Measurements from ENCODE around the gene BAIAP2L2. TPM values are rescaled to one million over a fixed set of nuclear protein-coding genes. Genes with fewer than 3 reads are reported as not detected.

Gene BAIAP2L2
- total RNA-seq, 1 donor from 2014 or later = 0.09 TPM

DNA sequence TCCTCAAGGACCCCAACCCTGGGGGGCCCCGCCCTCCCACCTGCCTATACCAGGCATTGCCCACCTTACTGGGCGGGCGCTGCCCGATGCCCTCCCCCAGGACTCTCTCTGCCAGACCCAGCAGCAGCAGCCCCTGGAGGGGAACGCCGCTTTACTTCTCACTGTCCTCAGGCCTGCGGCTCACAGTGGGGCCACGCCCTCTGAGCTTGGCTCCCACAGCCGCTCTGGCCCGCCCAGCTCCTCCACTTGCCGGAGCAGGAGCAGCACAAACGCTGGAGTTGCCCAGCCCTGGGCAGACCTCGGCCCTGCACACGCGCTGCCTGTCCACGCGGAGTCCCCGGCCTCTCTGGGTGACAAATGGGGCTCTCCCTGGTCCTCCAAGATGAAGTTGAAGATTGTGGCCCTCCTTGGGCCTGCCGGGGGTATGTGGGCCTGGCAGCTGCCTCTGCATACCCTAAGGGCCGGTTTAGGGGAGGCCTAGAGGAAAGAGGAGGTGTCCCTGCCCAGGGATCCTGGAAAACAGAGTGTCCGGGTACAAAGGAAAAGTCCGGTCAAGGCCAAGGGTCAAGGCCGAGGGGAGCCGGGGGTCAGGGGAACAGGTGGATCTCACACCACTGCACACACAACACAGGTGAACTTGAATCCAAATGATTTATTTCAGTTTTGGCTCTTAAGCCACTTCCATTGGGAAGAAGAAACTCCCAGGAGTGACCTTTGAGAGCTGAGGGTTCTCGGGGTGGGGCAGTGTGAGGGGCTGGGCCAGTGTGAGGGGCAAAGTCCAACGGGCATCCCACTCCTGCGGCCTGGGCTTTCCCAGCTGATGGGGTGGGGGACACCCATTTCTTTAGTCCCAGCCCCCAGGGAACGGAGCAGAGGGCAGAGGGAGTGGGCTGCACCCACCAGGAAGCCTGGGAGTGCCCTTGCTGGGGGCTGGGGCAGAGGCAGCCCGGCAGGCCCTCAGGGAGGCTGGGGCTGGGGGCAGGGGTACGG, 674 bp upstream of the BAIAP2L2 start:
- H3K27ac Mint-ChIP-seq = no peak overlapping the region
- no peak for DNase-seq (ENCODE audit: low spot score)
- no peaks in the 10 kb centered on the region for H3K4me1 Mint-ChIP-seq (ENCODE audit: low read depth)
- H3K36me3 Mint-ChIP-seq (ENCODE audit: low read depth) = peaks cover 3% of the 10 kb centered on the region
- H3K27me3 Mint-ChIP-seq (ENCODE audit: low read depth) = no peaks in the 10 kb centered on the region
- no peak overlapping the region for H3K4me3 Mint-ChIP-seq (ENCODE audit: low read depth)
- H3K9me3 Mint-ChIP-seq = no peaks in the 10 kb centered on the region
- intact Hi-C loops (cut with micrococcal nuclease) = no loop called here

DNA sequence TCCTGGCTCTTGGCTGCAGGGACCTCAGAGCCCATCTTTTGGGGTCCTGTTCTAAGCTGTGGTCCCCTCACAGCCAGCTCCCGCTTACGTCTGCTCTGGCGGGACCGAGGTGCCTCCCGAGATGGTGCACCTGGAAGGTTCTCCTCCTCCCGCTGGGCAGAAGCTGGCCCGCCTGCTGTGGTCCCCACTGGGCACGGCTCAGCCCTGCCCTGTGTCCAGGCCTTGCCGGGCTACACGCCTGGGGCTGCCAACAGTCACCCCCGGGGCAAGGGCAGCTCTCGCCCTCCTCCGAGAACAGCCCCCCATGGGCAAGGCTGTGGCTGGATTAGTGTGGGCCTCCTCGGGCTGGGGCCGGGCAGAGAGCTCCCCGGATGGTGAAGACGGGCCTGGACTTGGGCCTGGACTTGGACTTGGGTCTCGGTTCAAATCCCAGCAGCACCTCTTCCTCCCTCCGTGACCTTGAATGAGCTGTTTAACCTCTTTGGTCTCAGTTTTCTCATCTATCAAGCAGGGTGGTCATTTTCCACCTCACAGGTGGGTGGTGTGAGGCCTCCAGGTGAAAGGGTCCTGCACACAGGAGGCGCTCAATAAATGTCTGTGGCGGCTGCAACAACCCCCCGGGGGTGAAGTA, 998 bp downstream of the BAIAP2L2 start:
- Mint-ChIP-seq H3K4me3 (ENCODE audit: low read depth) (no peak overlapping the region), H3K36me3 (ENCODE audit: low read depth) (peaks cover 2% of the 10 kb centered on the region), H3K9me3 (no peaks in the 10 kb centered on the region), H3K4me1 (ENCODE audit: low read depth) (peaks cover 4% of the 10 kb centered on the region), H3K27me3 (ENCODE audit: low read depth) (no peaks in the 10 kb centered on the region), H3K27ac (no peak overlapping the region)
- intact Hi-C loops (cut with micrococcal nuclease) = loop anchor here (10.0 kb wide), 1 partner anchor 245 kb away; no protein-coding TSS in a partner anchor
- DNase-seq (ENCODE audit: low spot score) = no peak

DNA sequence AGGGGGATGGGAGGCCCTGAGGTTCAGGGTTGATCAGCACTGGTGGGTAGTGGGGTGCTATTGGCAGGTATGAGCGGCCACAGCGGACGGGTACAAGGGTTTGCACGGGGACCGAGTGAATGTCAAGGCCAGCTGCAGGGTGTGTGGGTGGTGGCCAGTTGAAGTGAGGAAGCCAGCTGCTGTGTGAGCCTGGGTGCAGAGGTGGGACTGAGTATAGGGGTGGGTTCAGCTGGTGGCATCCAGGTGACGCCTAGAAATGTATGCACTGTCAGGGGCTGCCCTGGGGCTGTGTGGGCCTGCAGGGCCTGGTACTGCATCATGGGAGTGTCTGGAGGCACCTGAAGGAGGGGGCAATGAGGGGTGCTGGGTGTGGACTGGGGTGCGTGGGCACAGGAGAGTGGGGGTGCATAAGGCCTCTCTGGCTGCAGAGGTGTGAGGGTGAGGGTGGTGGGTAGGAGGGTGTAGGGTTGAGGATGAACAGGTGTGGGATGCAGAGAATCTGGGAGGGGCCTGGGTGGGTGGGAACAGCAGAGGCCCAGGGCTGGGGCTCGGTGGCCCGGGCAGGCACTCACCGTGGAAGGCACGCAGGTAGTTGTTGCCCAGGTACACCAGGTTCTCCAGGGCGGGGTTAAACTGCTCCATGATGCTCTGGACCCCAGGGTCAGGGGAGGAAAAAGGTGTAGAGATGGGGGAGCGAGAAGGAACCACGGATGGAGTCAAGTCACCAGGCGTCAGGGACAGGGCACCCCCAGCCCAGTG, 1.7 kb downstream of the BAIAP2L2 start:
- no peak for DNase-seq (ENCODE audit: low spot score)
- Mint-ChIP-seq H3K36me3 (ENCODE audit: low read depth) (no peaks in the 10 kb centered on the region), H3K27ac (no peak overlapping the region), H3K27me3 (ENCODE audit: low read depth) (no peaks in the 10 kb centered on the region), H3K4me3 (ENCODE audit: low read depth) (no peak overlapping the region), H3K4me1 (ENCODE audit: low read depth) (peaks cover 7% of the 10 kb centered on the region), H3K9me3 (no peaks in the 10 kb centered on the region)
- intact Hi-C loops (cut with micrococcal nuclease) = loop anchor here (10.0 kb wide), 1 partner anchor 246 kb away; no protein-coding TSS in a partner anchor

DNA sequence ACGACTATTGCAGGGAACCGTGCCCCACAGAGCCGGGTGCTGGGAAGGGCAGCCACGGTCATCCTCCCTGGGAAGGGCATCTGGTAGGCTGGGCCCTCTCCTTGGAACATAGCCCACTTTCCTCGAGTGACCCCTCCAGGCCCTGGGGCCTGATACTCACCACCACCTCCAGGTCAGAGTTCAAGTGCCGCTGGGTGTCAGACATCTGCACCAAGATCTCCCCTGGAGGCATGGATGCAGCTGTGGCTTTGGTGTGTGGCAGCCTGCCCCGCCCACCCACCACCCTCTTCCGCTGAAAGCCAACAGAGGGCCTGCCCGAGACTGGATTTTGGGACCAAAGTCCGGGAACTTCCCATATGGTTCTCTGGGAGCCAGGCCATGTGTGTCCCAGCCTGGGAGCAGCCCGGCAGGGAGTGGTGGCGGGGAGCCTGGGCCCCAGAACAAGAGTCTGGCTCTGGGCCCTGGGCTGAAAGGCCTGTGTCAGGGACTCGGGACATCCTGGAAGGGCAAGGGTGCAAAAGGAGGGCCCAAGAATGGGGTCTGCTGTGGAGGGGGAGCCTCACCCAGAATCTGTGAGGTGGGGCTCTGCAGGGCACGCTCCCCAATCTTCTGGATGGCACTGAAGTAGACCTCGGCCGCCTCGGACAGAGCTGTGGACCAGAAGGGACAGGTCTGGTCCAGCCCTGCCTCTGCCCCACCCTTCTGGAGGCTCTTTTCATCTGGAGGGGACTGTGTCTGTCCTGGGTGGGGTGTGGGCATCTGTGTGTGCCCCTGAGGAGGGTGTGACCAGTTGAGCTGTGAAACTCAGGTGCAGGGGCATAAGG, 2.6 kb downstream of the BAIAP2L2 start:
- H3K9me3 Mint-ChIP-seq = no peaks in the 10 kb centered on the region
- no peaks in the 10 kb centered on the region for H3K36me3 Mint-ChIP-seq (ENCODE audit: low read depth)
- peaks cover 3% of the 10 kb centered on the region for H3K27me3 Mint-ChIP-seq (ENCODE audit: low read depth)
- no peak overlapping the region for H3K27ac Mint-ChIP-seq
- no peak for DNase-seq (ENCODE audit: low spot score)
- no peak overlapping the region for H3K4me3 Mint-ChIP-seq (ENCODE audit: low read depth)
- peaks cover 7% of the 10 kb centered on the region for H3K4me1 Mint-ChIP-seq (ENCODE audit: low read depth)
- intact Hi-C loops (cut with micrococcal nuclease) = loop anchor here (10.0 kb wide), 1 partner anchor 247 kb away; no protein-coding TSS in a partner anchor

DNA sequence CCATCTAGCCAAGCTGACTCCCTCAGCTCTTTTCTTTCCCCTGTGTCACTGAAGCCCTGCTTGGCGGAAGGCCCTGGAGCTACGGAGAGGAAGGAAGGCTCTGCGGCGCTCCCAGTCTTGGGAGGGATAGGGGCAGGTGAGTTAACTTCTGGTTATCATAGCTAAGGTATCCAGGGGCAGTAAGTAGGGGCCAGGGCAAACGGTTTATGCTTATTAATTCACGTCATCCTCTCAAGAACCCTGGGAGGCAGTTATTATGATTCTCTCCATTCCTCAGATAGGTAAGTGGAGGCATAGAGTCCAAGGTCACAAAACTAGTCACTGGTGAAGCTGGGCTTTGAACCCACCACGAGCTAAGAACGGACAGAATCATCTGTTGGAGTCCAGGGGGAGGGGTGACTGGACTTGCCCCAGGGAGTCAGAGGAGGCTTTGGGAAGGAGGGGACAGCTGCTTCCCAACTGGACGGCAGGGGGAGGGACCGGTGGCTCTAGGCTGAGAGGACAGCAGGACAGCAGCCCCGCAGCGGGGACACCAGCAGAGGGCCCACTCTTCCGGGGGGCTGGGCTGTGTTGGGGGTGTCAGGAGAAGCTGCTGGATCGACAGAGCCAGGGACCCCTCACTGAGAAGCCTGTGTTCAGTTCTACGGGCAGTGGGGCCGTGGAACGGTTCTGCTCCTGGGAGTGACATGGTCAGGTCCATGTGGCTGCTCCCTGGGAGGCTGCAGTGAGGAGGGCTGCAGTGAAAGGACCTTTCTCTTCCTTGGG, 3.5 kb downstream of the BAIAP2L2 start:
- Mint-ChIP-seq H3K9me3 (no peaks in the 10 kb centered on the region), H3K4me1 (ENCODE audit: low read depth) (peaks cover 7% of the 10 kb centered on the region), H3K4me3 (ENCODE audit: low read depth) (no peak overlapping the region), H3K36me3 (ENCODE audit: low read depth) (no peaks in the 10 kb centered on the region), H3K27me3 (ENCODE audit: low read depth) (peaks cover 3% of the 10 kb centered on the region), H3K27ac (no peak overlapping the region)
- intact Hi-C loops (cut with micrococcal nuclease) = loop anchor here (10.0 kb wide), 1 partner anchor 248 kb away; no protein-coding TSS in a partner anchor
- DNase-seq (ENCODE audit: low spot score) = no peak

DNA sequence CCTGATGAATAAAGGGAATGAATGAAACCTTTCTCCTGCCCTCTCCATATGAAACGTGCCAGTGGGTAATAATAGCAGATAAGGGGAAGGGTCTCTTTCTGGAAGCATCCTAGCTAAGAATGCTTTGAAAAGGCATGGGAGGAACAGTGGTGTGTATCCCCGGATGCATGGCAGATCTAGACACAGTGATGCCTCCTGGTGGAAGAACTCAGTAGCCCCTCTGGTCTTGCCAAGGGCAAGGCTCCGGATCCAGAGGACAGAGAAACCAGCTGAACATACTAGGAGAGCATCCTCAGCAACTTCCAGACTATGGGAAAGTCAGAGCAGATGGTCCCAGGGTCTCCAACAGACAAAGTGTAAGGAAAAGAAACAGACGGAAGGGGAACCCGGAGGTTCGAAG, 6.4 kb downstream of the BAIAP2L2 start:
- no peak for DNase-seq (ENCODE audit: low spot score)
- Mint-ChIP-seq H3K27me3 (ENCODE audit: low read depth) (peaks cover 3% of the 10 kb centered on the region), H3K4me1 (ENCODE audit: low read depth) (peaks cover 7% of the 10 kb centered on the region), H3K27ac (no peak overlapping the region), H3K36me3 (ENCODE audit: low read depth) (no peaks in the 10 kb centered on the region), H3K4me3 (ENCODE audit: low read depth) (no peak overlapping the region), H3K9me3 (no peaks in the 10 kb centered on the region)
- intact Hi-C loops (cut with micrococcal nuclease) = loop anchor here (10.0 kb wide), 1 partner anchor 251 kb away; no protein-coding TSS in a partner anchor

DNA sequence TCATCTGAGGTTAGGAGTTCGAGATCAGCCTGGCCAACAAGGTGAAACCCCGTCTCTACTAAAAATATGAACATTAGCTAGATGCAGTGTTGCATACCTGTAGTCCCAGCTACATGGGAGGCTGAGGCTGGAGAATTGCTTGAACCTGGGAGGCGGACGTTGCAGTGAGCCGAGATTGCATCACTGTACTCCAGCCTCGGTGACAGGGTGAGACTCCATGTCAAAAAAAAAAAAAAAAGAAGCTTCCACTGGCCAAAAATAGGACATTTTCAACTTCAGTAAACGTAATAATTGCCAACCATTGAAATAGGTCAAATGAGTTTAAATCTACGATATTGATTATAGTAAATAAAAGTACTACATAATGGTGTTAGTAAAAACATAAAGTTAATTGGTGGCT, 6.8 kb downstream of the BAIAP2L2 start:
- Mint-ChIP-seq H3K4me1 (ENCODE audit: low read depth) (peaks cover 7% of the 10 kb centered on the region), H3K36me3 (ENCODE audit: low read depth) (no peaks in the 10 kb centered on the region), H3K27me3 (ENCODE audit: low read depth) (peaks cover 3% of the 10 kb centered on the region), H3K27ac (no peak overlapping the region), H3K9me3 (no peaks in the 10 kb centered on the region), H3K4me3 (ENCODE audit: low read depth) (no peak overlapping the region)
- intact Hi-C loops (cut with micrococcal nuclease) = loop anchor here (10.0 kb wide), 1 partner anchor 251 kb away; no protein-coding TSS in a partner anchor
- DNase-seq (ENCODE audit: low spot score) = no peak

DNA sequence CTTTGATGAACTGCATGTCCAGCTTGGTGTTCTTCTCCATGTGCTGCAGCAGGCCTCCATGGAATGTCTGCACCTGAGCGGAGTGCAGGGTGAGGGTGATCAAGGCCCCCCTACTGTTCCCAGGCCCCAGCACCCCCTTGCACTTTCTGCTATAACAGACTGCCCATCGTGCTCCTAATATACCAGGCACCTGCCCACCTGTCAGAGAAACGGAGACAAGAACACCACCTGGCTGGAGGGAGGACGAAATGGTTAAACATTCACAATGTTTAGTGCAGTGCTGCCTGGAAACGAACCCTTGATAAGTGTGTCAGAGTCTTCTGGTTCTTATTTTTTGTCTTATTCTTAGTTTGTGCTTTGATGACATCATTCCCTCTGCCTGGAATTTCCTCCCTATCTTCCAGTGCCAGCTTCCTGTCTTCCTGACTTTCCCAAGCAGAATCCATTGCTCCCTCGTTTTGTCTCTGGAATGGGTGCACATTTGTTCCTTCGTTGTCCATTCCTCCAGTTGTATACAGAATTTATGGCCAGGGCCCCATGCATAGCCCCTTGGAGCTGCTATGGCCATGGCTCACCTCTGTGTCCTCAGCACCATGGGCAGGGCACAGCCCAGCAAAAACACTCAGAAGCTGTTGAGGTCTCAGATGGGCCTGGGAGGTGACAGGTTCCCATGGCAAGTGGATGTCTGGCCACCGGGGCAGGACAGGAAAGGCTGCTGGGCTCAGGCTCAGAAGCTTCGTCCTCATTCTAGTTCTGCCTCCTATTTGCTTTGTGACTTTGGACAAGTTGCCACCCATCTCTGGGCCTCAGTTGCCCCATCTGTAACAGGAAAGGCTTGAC, 11.9 kb downstream of the BAIAP2L2 start:
- Mint-ChIP-seq H3K27ac (no peak overlapping the region), H3K4me3 (ENCODE audit: low read depth) (no peak overlapping the region), H3K36me3 (ENCODE audit: low read depth) (no peaks in the 10 kb centered on the region), H3K4me1 (ENCODE audit: low read depth) (no peaks in the 10 kb centered on the region), H3K27me3 (ENCODE audit: low read depth) (peaks cover 3% of the 10 kb centered on the region), H3K9me3 (no peaks in the 10 kb centered on the region)
- intact Hi-C loops (cut with micrococcal nuclease) = no loop called here
- DNase-seq (ENCODE audit: low spot score) = no peak

DNA sequence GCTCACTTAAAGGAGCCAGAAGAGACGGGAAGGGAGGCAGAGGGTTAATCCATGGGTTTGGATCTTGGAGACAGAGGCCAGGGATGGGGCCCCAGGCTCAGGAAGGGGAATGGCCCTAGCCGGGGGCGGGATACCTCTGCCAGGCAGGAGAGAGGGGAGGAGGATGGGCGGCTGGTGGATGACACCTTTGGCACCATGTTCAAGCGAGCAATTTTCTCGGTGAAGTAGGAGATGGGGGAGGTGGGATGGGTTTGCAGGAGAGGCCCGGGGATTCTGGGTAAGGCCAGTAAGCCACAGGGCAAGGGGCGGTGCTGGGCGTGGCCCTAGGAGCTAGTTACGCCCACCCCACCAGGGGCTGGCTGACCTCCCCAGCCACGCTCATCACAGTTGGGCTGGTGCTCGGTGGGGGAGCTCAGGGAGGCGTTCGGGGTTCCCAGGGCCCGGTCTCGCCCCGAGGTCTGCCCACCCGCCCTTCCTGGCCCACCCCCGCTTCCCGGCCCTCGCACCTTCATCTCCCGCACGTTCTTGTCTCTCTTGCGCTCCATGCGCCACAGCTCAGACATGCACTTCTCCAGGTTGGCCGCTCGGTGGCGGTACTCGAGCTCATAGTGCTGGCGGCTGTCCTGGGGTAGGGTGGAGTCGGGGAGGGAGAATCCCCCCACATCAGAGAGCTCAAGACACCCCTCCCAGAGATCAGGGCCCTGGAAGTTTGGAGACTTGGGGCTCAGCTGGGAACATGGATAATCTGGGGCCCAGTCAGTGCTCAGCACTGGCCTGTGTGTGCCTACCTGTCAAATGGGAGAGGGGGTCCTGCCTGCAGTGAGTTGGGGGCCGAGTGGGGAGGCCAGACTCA, 12.7 kb downstream of the BAIAP2L2 start:
- Mint-ChIP-seq H3K4me3 (ENCODE audit: low read depth) (no peak overlapping the region), H3K27me3 (ENCODE audit: low read depth) (no peaks in the 10 kb centered on the region), H3K36me3 (ENCODE audit: low read depth) (no peaks in the 10 kb centered on the region), H3K9me3 (no peaks in the 10 kb centered on the region), H3K4me1 (ENCODE audit: low read depth) (no peaks in the 10 kb centered on the region), H3K27ac (no peak overlapping the region)
- no peak for DNase-seq (ENCODE audit: low spot score)
- intact Hi-C loops (cut with micrococcal nuclease) = no loop called here

DNA sequence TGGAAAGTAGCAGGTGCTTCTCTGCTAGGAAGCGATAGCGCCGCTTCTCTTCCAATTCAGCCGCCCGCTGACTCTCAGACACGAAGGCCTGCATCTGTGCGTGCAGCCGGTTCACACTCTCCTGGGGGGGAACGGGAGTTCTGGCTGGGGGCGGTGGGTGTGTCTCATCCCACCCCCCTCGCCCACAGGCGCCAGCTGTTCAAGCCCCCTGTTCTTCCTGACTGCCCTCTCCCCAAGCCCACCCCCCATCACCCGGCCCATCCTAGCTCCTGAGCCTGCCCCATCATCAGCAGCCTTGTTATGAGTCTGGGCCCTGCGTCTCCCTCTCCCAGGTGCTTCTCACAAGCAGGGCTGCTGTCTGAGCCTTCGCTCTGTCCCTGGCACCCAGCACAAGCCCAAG, 13.4 kb downstream of the BAIAP2L2 start:
- Mint-ChIP-seq H3K27me3 (ENCODE audit: low read depth) (no peaks in the 10 kb centered on the region), H3K27ac (no peak overlapping the region), H3K9me3 (no peaks in the 10 kb centered on the region), H3K4me1 (ENCODE audit: low read depth) (no peaks in the 10 kb centered on the region), H3K4me3 (ENCODE audit: low read depth) (no peak overlapping the region), H3K36me3 (ENCODE audit: low read depth) (no peaks in the 10 kb centered on the region)
- no peak for DNase-seq (ENCODE audit: low spot score)
- intact Hi-C loops (cut with micrococcal nuclease) = no loop called here

Measured in activated T-helper 2 cell treated with anti-CD3 and anti-CD28 coated beads, Interferon-gamma antibody, Interleukin-2, Interleukin-4, amounts not matched to agents 10 μg/mL and 5 μg/mL and 100 μg/mL, durations not matched to agents 14 hours and 24 hours and 36 hours (primary cell).